Endothelial cell (in vitro differentiated cells): Measurements from ENCODE around the gene ARHGEF38. TPM values are rescaled to one million over a fixed set of nuclear protein-coding genes. Genes with fewer than 3 reads are reported as not detected.
A peak's percentile ranks its signal among the peaks of the same experiment; 100 is the strongest.

ENCODE experiments used
- DNase-seq: peaks from one replicate; pipeline ENCODE4 v3.0.0; 2021; ENCODE audit warnings: low spot score
- H3K27ac Mint-ChIP-seq: one replicate; pipeline ENCODE4 v1.8.0; 2021; ENCODE audit warnings: mixed read lengths, inconsistent platforms; ENCODE audit not compliant: unreplicated experiment
- H3K27me3 Mint-ChIP-seq: one replicate; pipeline ENCODE4 v1.8.0; 2021; ENCODE audit warnings: mild to moderate bottlenecking, moderate library complexity, mixed read lengths, inconsistent platforms; ENCODE audit not compliant: unreplicated experiment
- H3K36me3 Mint-ChIP-seq: one replicate; pipeline ENCODE4 v1.8.0; 2021; ENCODE audit warnings: mild to moderate bottlenecking, low read depth, mixed read lengths, inconsistent platforms; ENCODE audit not compliant: unreplicated experiment
- H3K4me1 Mint-ChIP-seq: one replicate; pipeline ENCODE4 v1.8.0; 2021; ENCODE audit warnings: mild to moderate bottlenecking, mixed read lengths, inconsistent platforms; ENCODE audit not compliant: unreplicated experiment
- H3K4me3 Mint-ChIP-seq: one replicate; pipeline ENCODE4 v1.8.0; 2021; ENCODE audit warnings: mild to moderate bottlenecking, mixed read lengths, inconsistent platforms; ENCODE audit not compliant: unreplicated experiment
- H3K9me3 Mint-ChIP-seq: one replicate; pipeline ENCODE4 v1.8.0; 2021; ENCODE audit warnings: mixed read lengths, inconsistent platforms; ENCODE audit not compliant: unreplicated experiment
- CTCF ChIP-seq: fragments of 200-600 bp; sonication (generic); IDR thresholded peaks from one replicate; pipeline ENCODE4 v1.5.0; 2021; ENCODE audit warnings: antibody characterized with exemption; ENCODE audit not compliant: unreplicated experiment
- total RNA-seq: library from RNA; stranded (reverse); fragmentation: NEBNext Ultra II Directional; extraction: Animal tissue kit (Norgen Biotek cat#: 25700); gene quantifications from one replicate; pipeline ENCODE4 v1.2.1, GENCODE V29; 2021; ENCODE audit not compliant: unreplicated experiment

The ARHGEF38 gene
- total RNA-seq, 1 donor from 2014 or later = not detected

GRCh38 chr4:105708181-105709080 is 156.0 kb downstream of the ARHGEF38 start, which contains the start of the genes GSTCD and INTS12:
Gene GSTCD (plus strand): TSS chr4:105708784. CDS start chr4:105717614, 8,830 bp downstream.
Gene INTS12 (minus strand): TSS chr4:105708689. CDS start chr4:105700005, 8,684 bp downstream.
- TF ChIP-seq CTCF = no peak
- H3K4me1 Mint-ChIP-seq = peaks cover 16% of the 10 kb centered on the region
- no peaks in the 10 kb centered on the region for H3K9me3 Mint-ChIP-seq
- H3K36me3 Mint-ChIP-seq = peaks cover 3% of the 10 kb centered on the region
- H3K27ac Mint-ChIP-seq = peak within 1 kb of the TSS; percentile 97
- H3K4me3 Mint-ChIP-seq = peak within 1 kb of the TSS; percentile 97
- no peaks in the 10 kb centered on the region for H3K27me3 Mint-ChIP-seq
- DNase-seq = peak; percentile 92

- peak; percentile 39 for DNase-seq
- Mint-ChIP-seq H3K36me3 (peaks cover 3% of the 10 kb centered on the region), H3K27me3 (no peaks in the 10 kb centered on the region)
These were observed 156.6 kb downstream of the ARHGEF38 start for GRCh38 chr4:105709081-105709450.

GRCh38 chr4:105710012-105710600 is 157.7 kb downstream of the ARHGEF38 start:
- peaks cover 16% of the 10 kb centered on the region for H3K4me1 Mint-ChIP-seq
- no peak for TF ChIP-seq CTCF
- H3K27me3 Mint-ChIP-seq = no peaks in the 10 kb centered on the region
- DNase-seq = no peak
- H3K4me3 Mint-ChIP-seq = peak overlapping the region; percentile 78
- no peaks in the 10 kb centered on the region for H3K9me3 Mint-ChIP-seq
- no peak overlapping the region for H3K27ac Mint-ChIP-seq
- H3K36me3 Mint-ChIP-seq = peaks cover 3% of the 10 kb centered on the region

More at GRCh38 chr4:105709081-105709450, 156.6 kb downstream of the ARHGEF38 start:
- peaks cover 16% of the 10 kb centered on the region for H3K4me1 Mint-ChIP-seq
- peak overlapping the region; percentile 95 for H3K4me3 Mint-ChIP-seq
- no peak for TF ChIP-seq CTCF
- H3K27ac Mint-ChIP-seq = peak overlapping the region; percentile 92
- no peaks in the 10 kb centered on the region for H3K9me3 Mint-ChIP-seq

GRCh38 chr4:105710678-105711077 is 158.3 kb downstream of the ARHGEF38 start:
- peaks cover 16% of the 10 kb centered on the region for H3K4me1 Mint-ChIP-seq
- H3K36me3 Mint-ChIP-seq = peaks cover 3% of the 10 kb centered on the region
- no peaks in the 10 kb centered on the region for H3K9me3 Mint-ChIP-seq
- no peak for TF ChIP-seq CTCF
- no peak for DNase-seq
- no peak overlapping the region for H3K4me3 Mint-ChIP-seq
- H3K27ac Mint-ChIP-seq = no peak overlapping the region
- H3K27me3 Mint-ChIP-seq = no peaks in the 10 kb centered on the region
